Measurements from ENCODE around the gene SNED1.

Gene SNED1

DNA sequence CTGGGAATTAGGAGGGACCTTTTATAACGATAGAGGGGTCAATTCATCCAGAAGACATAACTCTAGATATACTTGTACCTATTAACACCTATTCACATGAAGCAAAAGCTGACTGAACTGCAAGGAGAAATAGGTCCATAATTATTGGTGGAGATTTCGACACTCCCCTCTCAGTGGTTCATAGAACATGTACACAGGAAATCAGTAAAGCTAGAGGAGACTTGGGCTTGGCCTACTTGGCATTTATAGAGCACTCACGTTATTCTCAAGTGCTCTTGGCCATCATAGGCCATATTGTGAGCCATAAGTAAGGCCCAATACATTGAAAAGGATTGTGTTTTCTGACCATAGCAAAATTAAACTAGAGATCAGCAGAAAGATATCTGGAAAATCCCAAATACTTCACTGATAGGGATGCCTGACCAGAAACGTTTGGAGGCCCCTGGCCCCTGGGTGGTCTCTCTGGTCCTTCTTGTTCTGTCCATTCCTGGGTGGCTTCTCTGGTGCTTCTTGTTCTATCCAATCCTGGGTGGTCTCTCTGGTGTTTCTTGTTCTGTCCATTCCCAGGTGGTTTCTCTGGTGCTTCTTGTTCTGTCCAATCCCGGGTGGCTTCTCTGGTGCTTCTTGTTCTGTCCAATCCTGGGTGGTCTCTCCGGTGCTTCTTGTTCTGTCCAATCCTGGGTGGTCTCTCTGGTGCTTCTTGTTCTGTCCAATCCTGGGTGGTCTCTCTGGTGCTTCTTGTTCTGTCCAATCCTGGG lies 49.0 kb downstream of the SNED1 start:
- TF ChIP-seq, protein P1, sequence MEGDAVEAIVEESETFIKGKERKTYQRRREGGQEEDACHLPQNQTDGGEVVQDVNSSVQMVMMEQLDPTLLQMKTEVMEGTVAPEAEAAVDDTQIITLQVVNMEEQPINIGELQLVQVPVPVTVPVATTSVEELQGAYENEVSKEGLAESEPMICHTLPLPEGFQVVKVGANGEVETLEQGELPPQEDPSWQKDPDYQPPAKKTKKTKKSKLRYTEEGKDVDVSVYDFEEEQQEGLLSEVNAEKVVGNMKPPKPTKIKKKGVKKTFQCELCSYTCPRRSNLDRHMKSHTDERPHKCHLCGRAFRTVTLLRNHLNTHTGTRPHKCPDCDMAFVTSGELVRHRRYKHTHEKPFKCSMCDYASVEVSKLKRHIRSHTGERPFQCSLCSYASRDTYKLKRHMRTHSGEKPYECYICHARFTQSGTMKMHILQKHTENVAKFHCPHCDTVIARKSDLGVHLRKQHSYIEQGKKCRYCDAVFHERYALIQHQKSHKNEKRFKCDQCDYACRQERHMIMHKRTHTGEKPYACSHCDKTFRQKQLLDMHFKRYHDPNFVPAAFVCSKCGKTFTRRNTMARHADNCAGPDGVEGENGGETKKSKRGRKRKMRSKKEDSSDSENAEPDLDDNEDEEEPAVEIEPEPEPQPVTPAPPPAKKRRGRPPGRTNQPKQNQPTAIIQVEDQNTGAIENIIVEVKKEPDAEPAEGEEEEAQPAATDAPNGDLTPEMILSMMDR (IDR thresholded peaks at IDR 0.05; ENCODE audit: insufficient read depth, low read length, poor library complexity, severe bottlenecking), result no peak
- peaks cover 2% of the 10 kb centered on the region for H3K36me3 ChIP-seq (ENCODE audit: control insufficient read depth, insufficient read depth, low read length)

DNA sequence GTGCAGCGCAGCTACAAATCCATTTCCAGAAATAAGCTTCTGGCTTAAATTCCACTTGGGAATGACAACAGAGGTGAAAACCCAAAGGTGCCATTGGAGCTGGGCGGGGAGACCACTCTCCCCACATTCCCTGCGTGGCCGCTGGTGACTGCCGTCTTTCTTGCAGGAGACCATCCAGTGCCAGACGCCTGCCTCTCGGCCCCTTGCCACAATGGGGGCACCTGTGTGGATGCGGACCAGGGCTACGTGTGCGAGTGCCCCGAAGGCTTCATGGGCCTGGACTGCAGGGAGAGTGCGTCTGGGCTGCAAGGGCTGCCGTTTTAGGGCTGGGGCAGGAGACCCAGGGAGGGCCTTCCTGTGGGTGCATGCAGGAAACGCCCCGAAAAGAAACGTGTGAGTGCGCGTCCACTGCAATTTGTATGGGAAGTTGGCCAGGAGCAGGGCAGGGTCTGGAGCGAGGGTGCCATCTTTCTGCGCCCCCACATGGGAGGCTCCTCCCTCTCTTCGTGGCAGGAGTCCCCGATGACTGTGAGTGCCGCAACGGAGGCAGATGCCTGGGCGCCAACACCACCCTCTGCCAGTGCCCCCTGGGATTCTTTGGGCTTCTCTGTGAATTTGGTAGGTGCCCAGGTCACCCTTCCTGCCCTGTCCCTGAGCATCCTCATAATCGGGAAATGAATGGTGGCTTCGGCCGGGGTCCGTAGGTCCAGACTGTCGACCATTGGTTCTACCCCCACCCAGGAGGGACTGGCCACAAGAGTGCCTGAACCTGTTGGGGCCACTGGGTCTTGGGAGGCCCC lies 49.9 kb downstream of the SNED1 start:
- Histone ChIP-seq H3K27me3 (replicated peaks; ENCODE audit: control insufficient read depth, insufficient read depth, low read length) (no peaks in the 10 kb centered on the region), H3K4me3 (replicated peaks; ENCODE audit: low read depth, low read length) (no peak overlapping the region), H3K36me3 (ENCODE audit: control insufficient read depth, insufficient read depth, low read length) (peaks cover 2% of the 10 kb centered on the region)
- TF ChIP-seq, protein P1 (IDR thresholded peaks at IDR 0.05; ENCODE audit: insufficient read depth, low read length, poor library complexity, severe bottlenecking), result no peak
- DNase-seq (ENCODE audit: extremely low read depth, insufficient read length), result peak; percentile 3

More for the DNA sequence above, 49.0 kb downstream of the SNED1 start:
- H3K27me3 ChIP-seq (replicated peaks; ENCODE audit: control insufficient read depth, insufficient read depth, low read length), result no peaks in the 10 kb centered on the region
- no peak for DNase-seq (ENCODE audit: extremely low read depth, insufficient read length)
- H3K4me3 ChIP-seq (replicated peaks; ENCODE audit: low read depth, low read length), result no peak overlapping the region

DNA sequence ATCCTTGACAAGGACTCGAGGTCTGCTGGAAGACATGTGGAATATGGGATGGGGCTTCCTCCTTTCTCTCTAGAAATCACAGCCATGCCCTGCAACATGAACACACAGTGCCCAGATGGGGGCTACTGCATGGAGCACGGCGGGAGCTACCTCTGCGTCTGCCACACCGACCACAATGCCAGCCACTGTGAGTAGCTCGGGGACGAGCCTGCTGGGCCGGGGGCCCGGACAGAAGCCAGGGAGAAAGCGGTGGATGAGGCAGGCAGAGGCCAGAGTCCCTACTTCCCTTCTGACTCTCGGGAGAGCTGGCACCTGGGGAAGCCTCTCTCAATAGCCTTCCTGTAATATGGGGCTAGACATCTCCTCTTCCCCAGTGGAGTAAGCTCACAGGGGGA lies 50.5 kb downstream of the SNED1 start:
- TF ChIP-seq, protein P1 (IDR thresholded peaks at IDR 0.05; ENCODE audit: insufficient read depth, low read length, poor library complexity, severe bottlenecking), result no peak

DNA sequence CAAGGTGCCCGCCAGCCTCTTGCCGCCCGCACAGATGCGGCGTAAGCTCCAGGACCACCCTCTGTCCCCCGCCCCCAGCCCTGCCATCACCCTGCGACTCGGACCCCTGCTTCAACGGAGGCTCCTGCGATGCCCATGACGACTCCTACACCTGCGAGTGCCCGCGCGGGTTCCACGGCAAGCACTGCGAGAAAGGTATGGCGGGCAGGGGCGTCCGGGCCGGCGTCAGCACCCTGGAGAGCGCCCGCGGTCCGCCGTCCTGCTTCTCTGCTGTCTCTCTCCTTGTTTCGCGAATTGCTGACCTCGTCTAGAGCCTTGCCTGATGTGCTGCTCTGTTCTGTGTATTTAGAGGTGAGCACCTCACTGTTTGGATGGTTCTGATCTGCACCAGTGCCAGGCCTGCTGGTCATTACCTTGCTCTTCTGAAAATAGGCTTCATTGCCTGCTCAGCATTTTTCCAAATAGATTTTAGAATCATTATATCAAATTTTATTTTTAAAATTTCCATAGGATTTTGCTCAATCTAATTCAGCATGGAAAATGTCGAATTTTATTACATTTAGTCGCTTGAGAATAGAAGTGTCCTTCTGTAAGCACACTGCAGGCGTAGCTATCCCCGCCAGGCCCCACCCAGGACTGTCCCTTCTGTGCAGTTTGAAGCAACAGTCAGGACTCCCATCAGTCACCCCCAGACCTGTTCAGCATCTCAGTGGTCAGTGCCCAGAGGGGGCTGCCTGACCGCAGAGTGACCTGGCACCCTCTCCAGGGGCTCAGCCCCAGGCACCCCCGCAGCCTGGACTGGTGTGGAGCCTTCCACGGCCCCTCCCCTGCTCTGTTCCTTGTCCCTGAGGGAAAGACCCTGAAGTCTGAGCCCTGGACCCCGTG lies 51.6 kb downstream of the SNED1 start:
- Histone ChIP-seq H3K27me3 (replicated peaks; ENCODE audit: control insufficient read depth, insufficient read depth, low read length) (no peaks in the 10 kb centered on the region), H3K36me3 (ENCODE audit: control insufficient read depth, insufficient read depth, low read length) (peaks cover 2% of the 10 kb centered on the region), H3K4me3 (replicated peaks; ENCODE audit: low read depth, low read length) (no peak overlapping the region)
- TF ChIP-seq, protein P1 (IDR thresholded peaks at IDR 0.05; ENCODE audit: insufficient read depth, low read length, poor library complexity, severe bottlenecking), result no peak
- peak; percentile 3 for DNase-seq (ENCODE audit: extremely low read depth, insufficient read length)

More for the DNA sequence above, 50.5 kb downstream of the SNED1 start:
- peak; percentile 6 for DNase-seq (ENCODE audit: extremely low read depth, insufficient read length)
- no peak overlapping the region for H3K4me3 ChIP-seq (replicated peaks; ENCODE audit: low read depth, low read length)
- H3K27me3 ChIP-seq (replicated peaks; ENCODE audit: control insufficient read depth, insufficient read depth, low read length), result no peaks in the 10 kb centered on the region
- H3K36me3 ChIP-seq (ENCODE audit: control insufficient read depth, insufficient read depth, low read length), result peaks cover 2% of the 10 kb centered on the region

All from GM06990 (cell line).